IPS-11a (cell line): ENCODE results near the gene IQGAP2.

Experiments used
- H3K4me3 ChIP-seq: one replicate; pipeline ENCODE4 v1.5.1; 2013; ENCODE audit warnings: low read depth, low read length, control low read depth

The IQGAP2 gene

GRCh38 chr5:76681287-76681686 lies 278.2 kb downstream of the IQGAP2 start:
- no peak overlapping the region for H3K4me3 ChIP-seq

- no peak overlapping the region for H3K4me3 ChIP-seq
These were observed 279.3 kb downstream of the IQGAP2 start for GRCh38 chr5:76682387-76682786.

- H3K4me3 ChIP-seq = no peak overlapping the region
These were observed 281.0 kb downstream of the IQGAP2 start for GRCh38 chr5:76683816-76684731.

GRCh38 chr5:76684756-76685519 lies 281.9 kb downstream of the IQGAP2 start:
- H3K4me3 ChIP-seq = no peak overlapping the region

DNA sequence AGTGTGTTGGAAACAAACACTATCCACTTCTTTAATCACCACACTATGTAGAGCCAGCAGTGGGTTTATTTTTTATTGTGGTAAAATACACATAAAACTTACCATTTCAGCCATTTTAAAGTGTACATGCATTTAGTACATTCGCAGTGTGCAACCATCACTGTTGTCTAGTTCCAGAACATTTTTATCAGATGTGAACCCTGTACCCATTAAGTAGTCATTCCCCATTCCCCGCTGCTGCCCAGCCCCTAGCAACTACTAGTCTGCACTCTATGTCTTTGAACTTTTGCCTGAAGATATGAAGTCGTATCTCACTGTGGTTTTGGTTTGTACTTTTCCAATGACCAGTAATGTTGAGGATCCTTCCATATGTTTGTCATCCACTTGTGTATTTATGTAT lies 282.6 kb downstream of the IQGAP2 start:
- H3K4me3 ChIP-seq = no peak overlapping the region

DNA sequence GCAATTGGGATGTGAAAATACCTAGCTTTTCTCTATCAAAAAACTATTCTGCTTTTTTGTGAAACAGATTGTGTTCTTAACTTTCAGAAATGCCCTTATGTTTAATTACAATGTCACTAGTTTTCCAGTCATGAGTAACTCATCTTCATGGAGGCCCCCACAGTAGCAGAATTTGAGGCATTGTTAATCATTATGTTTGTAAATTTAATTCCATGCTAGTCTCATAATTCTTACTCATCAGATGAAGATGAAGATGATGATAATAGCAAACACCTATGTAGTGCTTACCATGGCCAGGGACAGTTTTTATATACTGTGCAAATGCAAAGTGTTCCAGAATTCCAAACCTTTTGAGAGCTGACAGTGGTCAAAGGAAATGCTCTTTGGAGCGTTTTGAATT lies 285.1 kb downstream of the IQGAP2 start:
- H3K4me3 ChIP-seq = no peak overlapping the region

DNA sequence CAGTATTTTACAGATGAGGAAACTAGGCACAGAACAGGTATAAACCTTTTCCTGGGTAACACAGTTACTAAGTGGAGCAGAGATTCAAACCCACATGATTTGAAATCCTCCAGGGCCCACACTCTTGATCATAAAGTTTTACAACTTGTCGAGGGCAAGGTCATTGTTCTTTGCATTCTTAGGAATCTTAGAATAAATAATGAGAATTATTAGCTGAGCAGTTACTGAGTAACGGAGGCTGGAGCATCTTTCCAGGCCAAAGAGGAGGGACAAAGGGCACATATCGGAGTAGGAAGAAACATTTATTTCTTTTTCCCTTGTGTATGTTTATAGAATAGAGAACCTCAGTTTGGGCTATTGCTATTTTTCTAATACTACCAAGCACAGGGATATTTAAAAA lies 285.8 kb downstream of the IQGAP2 start:
- H3K4me3 ChIP-seq = no peak overlapping the region

GRCh38 chr5:76689321-76690036 lies 286.4 kb downstream of the IQGAP2 start:
- no peak overlapping the region for H3K4me3 ChIP-seq

DNA sequence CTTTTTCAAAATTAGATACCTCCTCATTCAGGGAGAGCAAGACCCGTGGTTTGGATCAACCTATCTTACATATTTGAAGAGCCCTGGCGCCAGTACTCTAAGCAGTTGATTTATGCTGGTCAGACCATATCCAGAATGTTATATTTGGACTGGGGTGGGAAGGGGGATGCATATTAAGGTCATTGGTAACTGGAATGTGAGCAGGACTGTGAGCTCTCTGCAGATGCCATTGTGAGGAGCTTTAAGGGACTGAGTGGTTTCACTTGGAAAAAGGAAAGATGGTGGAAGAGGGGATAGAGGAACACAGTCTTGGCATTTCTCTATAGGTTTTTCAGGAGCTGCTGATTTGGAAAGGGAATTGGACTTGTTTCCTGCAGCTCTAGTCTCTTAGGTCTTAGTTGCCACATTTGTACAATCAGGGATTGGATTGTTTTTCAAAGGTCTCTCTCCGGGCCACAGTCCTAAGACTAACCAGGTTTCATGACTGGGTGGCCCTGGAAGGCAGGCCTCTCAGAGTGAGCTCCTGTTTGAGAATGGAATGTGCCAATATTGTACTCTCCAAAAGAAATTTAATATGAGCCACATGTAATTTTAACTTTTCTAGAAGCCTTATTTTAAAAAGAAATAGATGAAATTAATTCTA lies 287.1 kb downstream of the IQGAP2 start:
- no peak overlapping the region for H3K4me3 ChIP-seq

DNA sequence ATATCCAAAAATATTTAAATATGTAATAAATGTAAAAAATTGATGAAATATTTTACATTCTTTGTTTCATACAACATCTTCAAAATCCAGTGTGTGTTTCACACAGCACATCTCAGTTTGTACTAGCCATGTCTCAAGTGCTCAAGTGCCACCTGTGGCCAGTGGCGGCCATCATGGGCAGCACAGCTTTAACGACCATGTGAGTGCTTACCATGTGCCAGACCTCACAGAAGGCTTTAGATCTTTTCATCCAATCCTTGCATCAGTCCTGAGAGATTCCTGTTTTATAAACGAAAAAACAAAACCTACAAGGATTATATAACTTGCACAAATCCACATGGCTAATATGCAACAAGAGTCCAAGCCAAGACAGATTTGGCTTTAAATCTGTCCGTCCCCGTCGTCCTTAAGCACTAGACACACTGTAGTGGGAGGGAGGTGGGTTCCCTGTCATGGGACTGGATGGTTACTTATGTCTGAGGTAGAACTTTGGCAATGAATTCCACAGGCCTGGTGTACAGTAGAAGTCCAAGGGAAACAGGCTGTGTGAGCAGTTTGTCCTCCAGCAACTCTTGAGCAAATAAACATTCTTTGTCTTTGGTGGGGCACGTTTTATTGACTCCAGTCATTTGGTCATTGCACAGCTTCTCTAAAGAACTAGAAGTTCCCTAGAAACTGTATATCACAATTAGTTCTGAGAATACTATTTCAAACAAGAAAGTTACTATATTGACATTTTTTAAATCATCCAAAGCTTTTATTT lies 287.8 kb downstream of the IQGAP2 start:
- H3K4me3 ChIP-seq = no peak overlapping the region

DNA sequence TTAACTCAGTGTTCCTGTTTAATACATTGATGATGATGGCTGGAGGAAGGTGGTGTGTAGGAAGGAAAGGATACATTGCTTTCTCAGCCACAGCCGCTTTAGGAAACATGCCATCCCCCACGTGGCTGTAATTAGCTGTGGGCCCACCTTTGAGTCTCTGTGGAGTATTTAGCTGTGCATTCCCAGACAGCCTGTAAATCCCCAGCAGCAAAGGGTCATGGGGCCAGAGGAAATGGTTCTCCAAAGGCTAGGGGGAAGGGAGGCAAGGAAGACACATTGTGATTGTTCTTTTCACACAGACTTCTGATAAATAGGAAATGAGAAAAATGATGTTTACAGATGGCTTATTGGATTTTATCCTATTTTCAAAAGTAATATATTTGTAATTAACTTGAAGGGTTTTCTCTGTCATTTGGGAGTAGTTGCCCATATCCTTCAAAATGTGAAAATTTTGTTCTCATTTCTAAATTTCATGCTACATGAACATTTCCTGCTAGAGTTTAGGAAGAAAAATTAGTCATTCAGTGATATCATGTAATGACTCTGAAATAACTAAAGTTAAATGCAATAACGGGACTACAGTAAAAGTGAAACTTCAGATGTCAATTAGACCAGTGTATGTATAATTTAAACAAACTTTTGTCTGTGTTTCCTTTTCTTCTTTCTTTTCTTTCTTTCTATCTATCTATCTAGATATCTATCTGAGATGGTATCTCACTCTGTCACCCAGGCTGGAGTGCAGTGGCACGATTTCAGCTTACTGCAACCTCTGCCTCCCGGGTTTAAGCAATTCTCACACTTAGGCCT lies 288.6 kb downstream of the IQGAP2 start:
- H3K4me3 ChIP-seq = no peak overlapping the region

DNA sequence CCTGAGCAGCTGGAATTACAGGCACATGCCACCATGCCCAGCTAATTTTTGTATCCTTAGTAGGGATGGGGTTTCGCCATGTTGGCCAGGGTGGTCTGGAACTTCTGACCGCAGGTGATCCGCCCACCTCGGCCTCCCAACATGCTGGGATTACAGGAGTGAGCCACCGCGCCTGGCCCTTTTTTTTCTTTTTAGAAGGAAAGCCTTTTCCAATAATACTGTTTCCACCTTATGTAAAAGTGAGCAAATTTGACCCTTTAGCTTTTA lies 289.1 kb downstream of the IQGAP2 start:
- no peak overlapping the region for H3K4me3 ChIP-seq

- no peak overlapping the region for H3K4me3 ChIP-seq
These were observed 289.6 kb downstream of the IQGAP2 start for GRCh38 chr5:76692651-76693050.

DNA sequence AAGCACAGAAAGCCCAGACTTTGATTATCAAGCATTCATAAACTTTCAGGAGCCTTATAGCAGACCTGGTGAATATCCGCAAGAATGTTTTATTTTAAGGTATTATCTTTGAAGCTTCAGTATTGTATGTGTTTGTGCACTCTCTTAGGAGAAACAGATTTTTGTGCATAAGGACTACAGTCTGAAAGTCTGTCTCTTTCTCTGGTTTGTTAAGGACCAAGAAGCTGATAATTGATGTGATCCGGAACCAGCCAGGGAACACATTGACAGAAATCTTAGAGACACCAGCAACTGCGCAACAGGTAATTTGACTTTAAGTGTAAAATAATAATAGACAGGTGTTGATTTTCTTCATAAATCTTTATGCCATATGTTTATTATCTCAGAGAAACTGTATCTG lies 290.1 kb downstream of the IQGAP2 start:
- no peak overlapping the region for H3K4me3 ChIP-seq

DNA sequence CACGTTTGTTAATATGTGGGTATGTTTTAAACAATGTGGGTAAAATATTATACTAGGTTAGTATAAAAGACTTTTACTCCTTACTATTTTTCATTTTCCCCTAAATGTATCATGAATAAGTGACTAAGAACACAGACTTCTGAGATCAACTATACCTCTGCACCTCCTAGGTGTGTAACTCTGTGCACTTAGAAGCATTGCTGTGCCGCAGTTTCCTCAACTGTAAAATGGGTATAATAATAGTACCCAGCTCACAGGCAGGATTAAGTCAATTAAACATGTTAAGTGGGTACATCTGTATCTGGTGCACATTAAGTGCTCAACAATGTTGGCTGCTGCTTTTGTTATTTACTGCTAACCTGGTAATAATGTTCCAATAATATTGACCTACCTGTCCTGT lies 291.2 kb downstream of the IQGAP2 start:
- H3K4me3 ChIP-seq = no peak overlapping the region

DNA sequence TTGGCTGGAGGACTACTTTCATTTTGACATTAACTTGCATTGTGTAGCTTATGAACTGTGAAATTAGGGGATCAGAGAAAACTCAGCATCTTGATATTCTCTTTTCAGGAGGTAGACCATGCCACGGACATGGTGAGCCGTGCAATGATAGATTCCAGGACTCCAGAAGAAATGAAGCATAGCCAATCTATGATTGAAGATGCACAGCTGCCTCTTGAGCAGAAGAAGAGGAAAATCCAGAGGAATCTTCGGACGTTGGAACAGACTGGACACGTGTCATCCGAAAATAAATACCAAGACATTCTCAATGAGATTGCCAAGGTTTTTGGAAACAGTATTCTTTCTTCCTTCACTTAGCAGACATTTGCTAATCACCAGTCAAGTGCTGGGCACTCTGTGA lies 292.3 kb downstream of the IQGAP2 start:
- no peak overlapping the region for H3K4me3 ChIP-seq

DNA sequence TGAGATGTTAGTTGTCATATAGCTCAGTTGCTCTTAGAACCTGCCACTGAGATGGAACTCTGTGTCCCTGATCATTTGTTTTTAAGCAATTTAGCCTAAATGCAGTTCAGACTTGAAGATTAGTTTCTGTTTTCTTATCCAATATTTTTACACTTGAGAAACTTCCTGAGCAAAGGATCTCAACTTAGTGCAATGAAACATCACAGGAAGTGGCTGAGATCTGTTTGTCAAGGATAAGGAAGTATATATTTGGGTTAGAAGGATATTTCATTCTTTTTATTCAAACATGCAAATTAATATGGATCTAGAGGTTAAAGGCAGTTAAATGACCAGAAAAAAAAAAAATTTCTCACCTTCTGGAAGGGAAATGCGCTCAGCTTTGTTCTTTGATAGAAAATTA lies 293.2 kb downstream of the IQGAP2 start:
- no peak overlapping the region for H3K4me3 ChIP-seq

DNA sequence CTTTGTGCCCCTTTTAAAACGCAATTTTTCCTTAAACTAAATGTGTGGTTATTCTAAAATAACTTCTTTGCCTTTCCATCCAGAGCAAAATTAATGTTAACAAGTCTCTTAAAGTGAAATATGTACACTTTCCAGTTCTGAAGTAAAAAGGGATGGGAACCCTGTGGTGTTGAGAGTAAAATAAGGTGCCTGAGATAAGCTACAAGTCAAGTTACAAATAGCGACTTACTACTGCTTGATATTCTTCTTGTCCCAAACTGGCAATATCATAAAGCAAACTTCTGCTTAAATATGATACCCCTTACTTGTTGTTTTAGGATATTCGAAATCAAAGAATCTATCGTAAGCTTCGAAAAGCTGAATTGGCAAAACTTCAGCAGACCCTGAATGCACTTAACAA lies 294.6 kb downstream of the IQGAP2 start:
- H3K4me3 ChIP-seq = no peak overlapping the region

- no peak overlapping the region for H3K4me3 ChIP-seq
These were observed 297.5 kb downstream of the IQGAP2 start for GRCh38 chr5:76700571-76700970.

DNA sequence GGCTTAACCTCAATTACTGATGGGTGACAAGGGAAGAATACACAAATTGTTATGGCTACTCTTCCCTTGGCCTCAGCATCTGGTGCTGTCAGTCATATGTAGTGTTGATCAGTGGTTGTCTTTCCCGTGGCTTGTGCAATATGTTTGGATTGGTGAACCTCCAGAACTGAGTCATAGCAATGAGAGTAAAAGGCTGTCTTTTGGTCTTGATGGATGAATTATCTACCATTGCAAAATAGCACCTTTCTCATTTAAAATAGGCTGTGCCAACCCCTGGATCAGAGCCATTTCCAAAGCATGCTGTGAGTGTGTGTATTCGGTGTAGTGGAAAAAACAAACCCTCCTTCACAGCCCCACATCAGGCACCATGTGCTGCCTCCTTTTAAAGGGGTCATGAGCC lies 298.2 kb downstream of the IQGAP2 start:
- H3K4me3 ChIP-seq = no peak overlapping the region
